ENCODE measurements around the gene CALML5.

- TF ChIP-seq, protein P1, sequence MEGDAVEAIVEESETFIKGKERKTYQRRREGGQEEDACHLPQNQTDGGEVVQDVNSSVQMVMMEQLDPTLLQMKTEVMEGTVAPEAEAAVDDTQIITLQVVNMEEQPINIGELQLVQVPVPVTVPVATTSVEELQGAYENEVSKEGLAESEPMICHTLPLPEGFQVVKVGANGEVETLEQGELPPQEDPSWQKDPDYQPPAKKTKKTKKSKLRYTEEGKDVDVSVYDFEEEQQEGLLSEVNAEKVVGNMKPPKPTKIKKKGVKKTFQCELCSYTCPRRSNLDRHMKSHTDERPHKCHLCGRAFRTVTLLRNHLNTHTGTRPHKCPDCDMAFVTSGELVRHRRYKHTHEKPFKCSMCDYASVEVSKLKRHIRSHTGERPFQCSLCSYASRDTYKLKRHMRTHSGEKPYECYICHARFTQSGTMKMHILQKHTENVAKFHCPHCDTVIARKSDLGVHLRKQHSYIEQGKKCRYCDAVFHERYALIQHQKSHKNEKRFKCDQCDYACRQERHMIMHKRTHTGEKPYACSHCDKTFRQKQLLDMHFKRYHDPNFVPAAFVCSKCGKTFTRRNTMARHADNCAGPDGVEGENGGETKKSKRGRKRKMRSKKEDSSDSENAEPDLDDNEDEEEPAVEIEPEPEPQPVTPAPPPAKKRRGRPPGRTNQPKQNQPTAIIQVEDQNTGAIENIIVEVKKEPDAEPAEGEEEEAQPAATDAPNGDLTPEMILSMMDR (IDR thresholded peaks at IDR 0.05), result no peak
- TF ChIP-seq POLR2AphosphoS5 (IDR thresholded peaks at IDR 0.05), result no peak
Measured at GRCh38 chr10:5450605-5451384, 48.6 kb downstream of the CALML5 start.
